Endodermal cell (in vitro differentiated cells): ENCODE data around the gene COLGALT1. TPM values are rescaled to one million over a fixed set of nuclear protein-coding genes. Genes with fewer than 3 reads are reported as not detected.

ENCODE experiments used
- DNase-seq: peaks from one replicate; pipeline ENCODE4 v3.0.0-alpha.2; 2017
- H3K27ac ChIP-seq: 2 replicates; pipeline ENCODE4 v1.5.1; 2013; ENCODE audit warnings: mild to moderate bottlenecking, low read depth, low read length, moderate library complexity
- H3K27me3 ChIP-seq: 2 replicates; pipeline ENCODE4 v1.6.1; 2013; ENCODE audit warnings: mild to moderate bottlenecking, low read length, moderate library complexity; ENCODE audit not compliant: insufficient read depth, control insufficient read depth, poor library complexity, severe bottlenecking
- H3K36me3 ChIP-seq: 2 replicates; pipeline ENCODE4 v1.7.0; 2013; ENCODE audit warnings: mild to moderate bottlenecking, low read length, moderate library complexity; ENCODE audit not compliant: control insufficient read depth, insufficient read depth
- H3K4me1 ChIP-seq: one replicate; pipeline ENCODE4 v1.7.0; 2013; ENCODE audit warnings: low read length; ENCODE audit not compliant: control insufficient read depth, insufficient read depth
- H3K4me3 ChIP-seq: 2 replicates; pipeline ENCODE4 v1.5.1; 2013; ENCODE audit warnings: mild to moderate bottlenecking, low read length, moderate library complexity
- H3K9ac ChIP-seq: 2 replicates; pipeline ENCODE4 v1.6.1; 2013; ENCODE audit warnings: mild to moderate bottlenecking, low read length, moderate library complexity; ENCODE audit not compliant: poor library complexity, severe bottlenecking; ENCODE audit errors: extremely low read depth
- H3K9me3 ChIP-seq: 2 replicates; pipeline ENCODE4 v1.6.1; 2013; ENCODE audit warnings: mild to moderate bottlenecking, low read length, moderate library complexity; ENCODE audit not compliant: control insufficient read depth
- H3K27ac Mint-ChIP-seq: 2 replicates; pipeline ENCODE4 v1.8.0; 2020; ENCODE audit warnings: mixed read lengths
- H3K27me3 Mint-ChIP-seq: 2 replicates; pipeline ENCODE4 v1.8.0; 2021; ENCODE audit warnings: mild to moderate bottlenecking, mixed read lengths; ENCODE audit not compliant: insufficient read depth
- H3K36me3 Mint-ChIP-seq: 2 replicates; pipeline ENCODE4 v1.8.0; 2020; ENCODE audit warnings: low read depth, mixed read lengths
- H3K4me1 Mint-ChIP-seq: 2 replicates; pipeline ENCODE4 v1.8.0; 2020; ENCODE audit warnings: mixed read lengths
- H3K4me3 Mint-ChIP-seq: 2 replicates; pipeline ENCODE4 v1.8.0; 2020; ENCODE audit warnings: mild to moderate bottlenecking, moderate library complexity, mixed read lengths
- H3K9me3 Mint-ChIP-seq: 2 replicates; pipeline ENCODE4 v1.8.0; 2020; ENCODE audit warnings: mild to moderate bottlenecking, mixed read lengths
- WGBS, 2 experiments: methylation state at CpG; one replicate each; pipeline versions ENCODE4 v1.1.5 to v1.1.7; 2013; ENCODE audit warnings: missing lambda C conversion rate in 2 of 2, mixed read lengths in 1 of 2; ENCODE audit not compliant: insufficient coverage in 1 of 2, insufficient read length in 1 of 2; 5-methylcytosine and 5-hydroxymethylcytosine counted together
- total RNA-seq, 2 donors: library from RNA; stranded (reverse); fragmentation: NEBNext Ultra II Directional in 1 of 2; extraction: Animal tissue kit (Norgen Biotek cat#: 25700) in 1 of 2; gene quantifications; 2 replicates in 1 of 2; 3 replicates in 1 of 2; pipeline ENCODE4 v1.2.1, GENCODE V29; 2021
- TF ChIP-seq, protein P1 (sequence below): fragments of 200-600 bp; sonication (generic); conservative IDR thresholded peaks from 2 replicates; pipeline ENCODE4 v1.5.0; 2021; ENCODE audit warnings: antibody characterized with exemption, mild to moderate bottlenecking

COLGALT1 gene
- total RNA-seq, 2 donors from 2014 or later = 61.2 to 68.3 TPM

DNA sequence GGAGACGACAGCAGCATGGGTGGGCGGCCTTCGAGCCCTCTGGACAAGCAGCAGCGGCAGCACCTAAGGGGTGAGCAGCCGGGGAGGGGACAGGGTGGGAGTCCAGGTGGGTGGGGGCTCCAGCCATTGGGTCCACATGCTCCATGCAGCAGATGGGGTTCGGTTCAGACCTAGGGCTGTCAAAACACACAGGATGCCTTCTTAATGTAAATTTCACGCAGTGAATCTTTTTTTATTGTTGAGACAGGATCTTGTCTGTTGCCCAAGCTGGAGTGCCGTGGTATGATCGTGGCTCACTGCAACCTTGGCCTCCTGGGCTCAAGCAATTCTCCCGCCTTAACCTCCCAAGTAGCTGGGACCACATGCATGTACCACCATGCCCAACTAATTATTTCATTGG, 28.1 kb upstream of the COLGALT1 start:
- Histone ChIP-seq H3K4me3 (no peak overlapping the region), H3K9me3 (no peaks in the 10 kb centered on the region), H3K27ac (no peak overlapping the region), H3K27me3 (no peaks in the 10 kb centered on the region), H3K36me3 (no peaks in the 10 kb centered on the region), H3K4me1 (no peaks in the 10 kb centered on the region), H3K9ac (no peak overlapping the region)
- Mint-ChIP-seq H3K27me3 (peaks cover 3% of the 10 kb centered on the region), H3K36me3 (peaks cover under 1% of the 10 kb centered on the region), H3K4me1 (no peaks in the 10 kb centered on the region), H3K9me3 (peaks cover 12% of the 10 kb centered on the region), H3K4me3 (no peak overlapping the region), H3K27ac (no peak overlapping the region)
- no peak for DNase-seq
- 91 to 93% methylated on average over 7 to 10 of the region's 10 CpGs for WGBS, 2 experiments
- TF ChIP-seq, protein P1, sequence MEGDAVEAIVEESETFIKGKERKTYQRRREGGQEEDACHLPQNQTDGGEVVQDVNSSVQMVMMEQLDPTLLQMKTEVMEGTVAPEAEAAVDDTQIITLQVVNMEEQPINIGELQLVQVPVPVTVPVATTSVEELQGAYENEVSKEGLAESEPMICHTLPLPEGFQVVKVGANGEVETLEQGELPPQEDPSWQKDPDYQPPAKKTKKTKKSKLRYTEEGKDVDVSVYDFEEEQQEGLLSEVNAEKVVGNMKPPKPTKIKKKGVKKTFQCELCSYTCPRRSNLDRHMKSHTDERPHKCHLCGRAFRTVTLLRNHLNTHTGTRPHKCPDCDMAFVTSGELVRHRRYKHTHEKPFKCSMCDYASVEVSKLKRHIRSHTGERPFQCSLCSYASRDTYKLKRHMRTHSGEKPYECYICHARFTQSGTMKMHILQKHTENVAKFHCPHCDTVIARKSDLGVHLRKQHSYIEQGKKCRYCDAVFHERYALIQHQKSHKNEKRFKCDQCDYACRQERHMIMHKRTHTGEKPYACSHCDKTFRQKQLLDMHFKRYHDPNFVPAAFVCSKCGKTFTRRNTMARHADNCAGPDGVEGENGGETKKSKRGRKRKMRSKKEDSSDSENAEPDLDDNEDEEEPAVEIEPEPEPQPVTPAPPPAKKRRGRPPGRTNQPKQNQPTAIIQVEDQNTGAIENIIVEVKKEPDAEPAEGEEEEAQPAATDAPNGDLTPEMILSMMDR = no peak

- H3K9ac ChIP-seq = no peak overlapping the region
- H3K9me3 ChIP-seq = no peaks in the 10 kb centered on the region
- no peak for DNase-seq
- no peaks in the 10 kb centered on the region for H3K36me3 ChIP-seq
- Mint-ChIP-seq H3K27me3 (peaks cover 3% of the 10 kb centered on the region), H3K4me1 (no peaks in the 10 kb centered on the region), H3K9me3 (peaks cover 12% of the 10 kb centered on the region), H3K27ac (no peak overlapping the region), H3K36me3 (no peaks in the 10 kb centered on the region), H3K4me3 (no peak overlapping the region)
- 94 to 100% methylated on average over 1 to 3 of the region's 3 CpGs for WGBS, 2 experiments
- H3K4me3 ChIP-seq = no peak overlapping the region
- H3K4me1 ChIP-seq = no peaks in the 10 kb centered on the region
- no peaks in the 10 kb centered on the region for H3K27me3 ChIP-seq
- H3K27ac ChIP-seq = no peak overlapping the region
- TF ChIP-seq, protein P1 = no peak
Observed at GRCh38 chr19:17528610-17529009, 26.8 kb upstream of the COLGALT1 start.

GRCh38 chr19:17529239-17530158, 25.9 kb upstream of the COLGALT1 start:
- Histone ChIP-seq H3K27me3 (no peaks in the 10 kb centered on the region), H3K4me1 (no peaks in the 10 kb centered on the region), H3K9ac (no peak overlapping the region), H3K27ac (no peak overlapping the region), H3K4me3 (no peak overlapping the region), H3K9me3 (no peaks in the 10 kb centered on the region), H3K36me3 (no peaks in the 10 kb centered on the region)
- H3K36me3 Mint-ChIP-seq = no peaks in the 10 kb centered on the region
- H3K27me3 Mint-ChIP-seq = no peaks in the 10 kb centered on the region
- 95 to 96% methylated on average over 7 to 8 of the region's 8 CpGs for WGBS, 2 experiments
- H3K27ac Mint-ChIP-seq = no peak overlapping the region
- TF ChIP-seq, protein P1 = no peak
- H3K4me3 Mint-ChIP-seq = no peak overlapping the region
- DNase-seq = no peak
- peaks cover 10% of the 10 kb centered on the region for H3K9me3 Mint-ChIP-seq
- no peaks in the 10 kb centered on the region for H3K4me1 Mint-ChIP-seq
